Neural cell (in vitro differentiated cells): Measurements from ENCODE around the gene GRK3. TPM values are rescaled to one million over a fixed set of nuclear protein-coding genes. Genes with fewer than 3 reads are reported as not detected.
"Not testable (repeated sequence)": the region's sequence is repeated elsewhere in the genome, so short reads cannot be mapped to it uniquely, and the experiment has no call there.

ENCODE experiments used
- H2AFZ ChIP-seq: fragments of 200-600, 300-800 bp; sonication (generic), shearing (Covaris generic); 2 replicates; pipeline ENCODE4 v1.6.0; 2014; ENCODE audit warnings: low read depth, mild to moderate bottlenecking, antibody characterized with exemption, low read length, moderate library complexity
- H3F3A ChIP-seq: fragments of 200-600 bp; shearing (Covaris generic); 2 replicates; pipeline ENCODE4 v1.6.1; 2016; ENCODE audit warnings: mild to moderate bottlenecking, moderate library complexity, mixed read lengths, antibody characterized with exemption, low read length; ENCODE audit not compliant: insufficient read depth, poor library complexity, severe bottlenecking
- H3K27ac ChIP-seq: fragments of 200-600, 300-800 bp; sonication (generic), shearing (Covaris generic); 2 replicates; pipeline ENCODE4 v1.5.1; 2014; ENCODE audit warnings: mild to moderate bottlenecking, low read length, moderate library complexity
- H3K27me3 ChIP-seq: fragments of 300-800, 200-600 bp; sonication (generic), shearing (Covaris generic); 2 replicates; pipeline ENCODE4 v1.6.0; 2014; ENCODE audit warnings: mild to moderate bottlenecking, low read depth, low read length, moderate library complexity; ENCODE audit not compliant: insufficient read depth
- H3K36me3 ChIP-seq: fragments of 300-800, 200-600 bp; sonication (generic), shearing (Covaris generic); 2 replicates; pipeline ENCODE4 v1.5.1; 2014; ENCODE audit warnings: mild to moderate bottlenecking, antibody characterized with exemption, low read length, moderate library complexity; ENCODE audit not compliant: insufficient read depth
- H3K4me2 ChIP-seq: fragments of 300-800, 200-600 bp; sonication (generic), shearing (Covaris generic); 2 replicates; pipeline ENCODE4 v1.6.0; 2014; ENCODE audit warnings: mild to moderate bottlenecking, low read length
- H3K4me3 ChIP-seq: fragments of 300-800, 200-600 bp; sonication (generic), shearing (Covaris generic); 2 replicates; pipeline ENCODE4 v1.5.1; 2014; ENCODE audit warnings: mild to moderate bottlenecking, low read length, moderate library complexity
- H3K79me2 ChIP-seq: fragments of 200-600 bp; shearing (Covaris generic); replicated peaks from 2 replicates; pipeline ENCODE4 v1.6.0; 2014; ENCODE audit warnings: mild to moderate bottlenecking, low read length, moderate library complexity; ENCODE audit not compliant: insufficient read depth
- H3K9ac ChIP-seq: fragments of 300-800, 200-600 bp; sonication (generic), shearing (Covaris generic); 2 replicates; pipeline ENCODE4 v1.6.1; 2016; ENCODE audit warnings: mild to moderate bottlenecking, low read length, mixed read lengths
- H3K9me2 ChIP-seq: fragments of 200-600 bp; shearing (Covaris generic); 2 replicates; pipeline ENCODE4 v1.6.1; 2016; ENCODE audit warnings: mild to moderate bottlenecking, low read length, mixed read lengths; ENCODE audit not compliant: insufficient read depth
- H3K9me3 ChIP-seq: fragments of 200-600, 300-800 bp; sonication (generic), shearing (Covaris generic); 2 replicates; pipeline ENCODE4 v1.6.1; 2016; ENCODE audit warnings: mild to moderate bottlenecking, mixed run types, low read length, moderate library complexity, mixed read lengths
- H4K20me1 ChIP-seq: fragments of 200-600 bp; shearing (Covaris generic); 2 replicates; pipeline ENCODE4 v1.6.1; 2016; ENCODE audit warnings: mild to moderate bottlenecking, mixed run types; ENCODE audit not compliant: insufficient read depth
- CTCF ChIP-seq: fragments of 450-650 bp; IDR thresholded peaks from 2 replicates; pipeline ENCODE4 v1.5.1; 2014; ENCODE audit warnings: antibody characterized with exemption, mild to moderate bottlenecking, moderate library complexity; ENCODE audit not compliant: poor library complexity, severe bottlenecking
- EP300 ChIP-seq: fragments of 450-650 bp; conservative IDR thresholded peaks from 2 replicates; pipeline ENCODE4 v1.6.1; 2014; ENCODE audit warnings: antibody characterized with exemption, mild to moderate bottlenecking, moderate library complexity; ENCODE audit not compliant: poor library complexity, severe bottlenecking
- EZH2 ChIP-seq: fragments of 200-600, 300-800 bp; shearing (Covaris generic), sonication (generic); IDR thresholded peaks from 2 replicates; pipeline ENCODE4 v1.6.1; 2014; ENCODE audit warnings: antibody characterized with exemption, low read length, borderline replicate concordance, mild to moderate bottlenecking; ENCODE audit not compliant: insufficient read depth, poor library complexity, severe bottlenecking
- MXI1 ChIP-seq: fragments of 450-650 bp; conservative IDR thresholded peaks from 2 replicates; pipeline ENCODE4 v1.6.1; 2014; ENCODE audit warnings: antibody characterized with exemption, mild to moderate bottlenecking; ENCODE audit not compliant: poor library complexity, severe bottlenecking
- POLR2AphosphoS5 ChIP-seq: IDR thresholded peaks from 2 replicates; pipeline ENCODE4 v1.6.1; 2012
- RAD21 ChIP-seq: fragments of 450-650 bp; conservative IDR thresholded peaks from 2 replicates; pipeline ENCODE4 v1.6.1; 2014; ENCODE audit warnings: antibody characterized with exemption, mild to moderate bottlenecking, moderate library complexity
- REST ChIP-seq: IDR thresholded peaks from 2 replicates; pipeline ENCODE4 v1.6.1; 2012; ENCODE audit warnings: borderline replicate concordance
- SMC3 ChIP-seq: fragments of 450-650 bp; conservative IDR thresholded peaks from 2 replicates; pipeline ENCODE4 v1.6.1; 2014; ENCODE audit warnings: antibody characterized with exemption, mild to moderate bottlenecking, moderate library complexity; ENCODE audit not compliant: poor library complexity
- TAF1 ChIP-seq: IDR thresholded peaks from 2 replicates; pipeline ENCODE4 v1.6.1; 2012; ENCODE audit warnings: low read depth
- polyA plus RNA-seq: library from polyadenylated mRNA; depleted of rRNA; stranded (reverse); fragments of >200 nt; gene quantifications from 2 replicates; pipeline ENCODE4 v1.2.3, GENCODE V29; 2014

GRK3 gene
- polyA plus RNA-seq, 1 donor from 2014 or later: 9.8 TPM

GRCh38 chr22:25602916-25603315, 38.4 kb downstream of the GRK3 start:
- Histone ChIP-seq H3K9me2 (no peaks in the 10 kb centered on the region), H3K27ac (no peak overlapping the region), H3K27me3 (no peaks in the 10 kb centered on the region), H3K9me3 (no peaks in the 10 kb centered on the region), H2AFZ (no peak overlapping the region), H4K20me1 (no peaks in the 10 kb centered on the region), H3K4me3 (no peak overlapping the region), H3F3A (no peaks in the 10 kb centered on the region), H3K4me2 (no peak overlapping the region), H3K36me3 (no peaks in the 10 kb centered on the region), H3K9ac (no peak overlapping the region), H3K79me2 (no peaks in the 10 kb centered on the region)
- TF ChIP-seq SMC3 (no peak), EP300 (no peak), RAD21 (no peak), EZH2 (no peak), MXI1 (no peak), TAF1 (no peak), CTCF (no peak), REST (no peak), POLR2AphosphoS5 (no peak)

- H3K4me3 ChIP-seq, H2AFZ ChIP-seq, H3K9me2 ChIP-seq, H3K9ac ChIP-seq, H3K27me3 ChIP-seq, H3K27ac ChIP-seq, H3K36me3 ChIP-seq, H4K20me1 ChIP-seq, H3F3A ChIP-seq, H3K4me2 ChIP-seq, H3K9me3 ChIP-seq, H3K79me2 ChIP-seq: not testable (repeated sequence)
Measured at GRCh38 chr22:25605146-25605545, 40.7 kb downstream of the GRK3 start.

- not testable (repeated sequence) for H3K9ac ChIP-seq, H3K79me2 ChIP-seq, H4K20me1 ChIP-seq, H3K9me2 ChIP-seq, H3K9me3 ChIP-seq, H3K27me3 ChIP-seq, H3F3A ChIP-seq, H3K36me3 ChIP-seq, H3K4me2 ChIP-seq, H2AFZ ChIP-seq, H3K4me3 ChIP-seq, H3K27ac ChIP-seq
Measured at GRCh38 chr22:25605565-25605964, 41.1 kb downstream of the GRK3 start.

GRCh38 chr22:25611284-25611683, 46.8 kb downstream of the GRK3 start:
- not testable (repeated sequence) for H3K27ac ChIP-seq, H3F3A ChIP-seq, H3K4me3 ChIP-seq, H3K79me2 ChIP-seq, H3K9ac ChIP-seq, H3K27me3 ChIP-seq, H2AFZ ChIP-seq, H4K20me1 ChIP-seq, H3K9me2 ChIP-seq, H3K9me3 ChIP-seq, H3K36me3 ChIP-seq, H3K4me2 ChIP-seq

- H3K9ac ChIP-seq, H3K27me3 ChIP-seq, H3F3A ChIP-seq, H3K9me2 ChIP-seq, H3K4me3 ChIP-seq, H4K20me1 ChIP-seq, H3K4me2 ChIP-seq, H2AFZ ChIP-seq, H3K79me2 ChIP-seq, H3K27ac ChIP-seq, H3K36me3 ChIP-seq, H3K9me3 ChIP-seq: not testable (repeated sequence)
Measured at GRCh38 chr22:25613131-25613530, 48.7 kb downstream of the GRK3 start.
